ENCODE data around the gene FBXO40.

Gene FBXO40

GRCh38 chr3:121621491-121621890 lies 28.3 kb downstream of the FBXO40 start:
- DNase-seq, result no peak

- DNase-seq, result no peak
Measured at GRCh38 chr3:121624147-121624899, 31.1 kb downstream of the FBXO40 start.

GRCh38 chr3:121626495-121626894 lies 33.3 kb downstream of the FBXO40 start:
- DNase-seq, result no peak

- DNase-seq, result no peak
Measured at GRCh38 chr3:121627211-121627610, 34.0 kb downstream of the FBXO40 start.

- no peak for DNase-seq
Measured at GRCh38 chr3:121627622-121628021, 34.4 kb downstream of the FBXO40 start.

- no peak for DNase-seq
Measured at GRCh38 chr3:121629601-121630000, 36.4 kb downstream of the FBXO40 start.

GRCh38 chr3:121630355-121630754 lies 37.2 kb downstream of the FBXO40 start:
- no peak for DNase-seq

GRCh38 chr3:121637922-121638321 lies 44.7 kb downstream of the FBXO40 start:
- DNase-seq, result no peak

- DNase-seq, result no peak
Measured at GRCh38 chr3:121641127-121641526, 47.9 kb downstream of the FBXO40 start.

GRCh38 chr3:121642601-121643314 lies 49.6 kb downstream of the FBXO40 start:
- DNase-seq, result no peak

GRCh38 chr3:121645054-121645453 lies 51.9 kb downstream of the FBXO40 start:
- no peak for DNase-seq

- peak; percentile 11 for DNase-seq
Measured at GRCh38 chr3:121648219-121648958, 55.2 kb downstream of the FBXO40 start.

- DNase-seq, result no peak
Measured at GRCh38 chr3:121649645-121650044, 56.5 kb downstream of the FBXO40 start.

GRCh38 chr3:121651684-121652083 lies 58.5 kb downstream of the FBXO40 start:
- no peak for DNase-seq

GRCh38 chr3:121654493-121655385 lies 61.6 kb downstream of the FBXO40 start:
- DNase-seq, result no peak

- no peak for DNase-seq
Measured at GRCh38 chr3:121658716-121659435, 65.7 kb downstream of the FBXO40 start.

- DNase-seq, result no peak
Measured at GRCh38 chr3:121659586-121659985, 66.4 kb downstream of the FBXO40 start.

GRCh38 chr3:121660356-121661171 lies 67.4 kb downstream of the FBXO40 start, which contains the start of gene HCLS1:
TSS of gene HCLS1 (minus strand) at chr3:121660903. CDS start at chr3:121658347, 2,556 bp downstream.
- no peak for DNase-seq

GRCh38 chr3:121661376-121661775 lies 68.2 kb downstream of the FBXO40 start:
- no peak for DNase-seq

- no peak for DNase-seq
Measured at GRCh38 chr3:121662742-121663141, 69.6 kb downstream of the FBXO40 start.

Measured in DMS 273 treated with DMSO at 0.1 percent for 48 hours (cell line).